Measurements from ENCODE around the gene EPHB4. TPM values are rescaled to one million over a fixed set of nuclear protein-coding genes. Genes with fewer than 3 reads are reported as not detected.
"Not testable (repeated sequence)": the region's sequence is repeated elsewhere in the genome, so short reads cannot be mapped to it uniquely, and the experiment has no call there.

Gene EPHB4
- total RNA-seq, 1 donor from 2014 or later: 272 TPM

- DNase-seq (ENCODE audit: low read depth in 2 of 2): no peak
These were observed 4.8 kb downstream of the EPHB4 start for GRCh38 chr7:100822236-100823139.

- no peak for DNase-seq (ENCODE audit: low read depth in 2 of 2)
These were observed 7.7 kb downstream of the EPHB4 start for GRCh38 chr7:100819586-100819985.

- no peak for DNase-seq (ENCODE audit: low read depth in 2 of 2)
These were observed 8.5 kb downstream of the EPHB4 start for GRCh38 chr7:100818825-100819224.

- DNase-seq (ENCODE audit: low read depth in 2 of 2): no peak
These were observed 9.0 kb downstream of the EPHB4 start for GRCh38 chr7:100818366-100818765.

DNA sequence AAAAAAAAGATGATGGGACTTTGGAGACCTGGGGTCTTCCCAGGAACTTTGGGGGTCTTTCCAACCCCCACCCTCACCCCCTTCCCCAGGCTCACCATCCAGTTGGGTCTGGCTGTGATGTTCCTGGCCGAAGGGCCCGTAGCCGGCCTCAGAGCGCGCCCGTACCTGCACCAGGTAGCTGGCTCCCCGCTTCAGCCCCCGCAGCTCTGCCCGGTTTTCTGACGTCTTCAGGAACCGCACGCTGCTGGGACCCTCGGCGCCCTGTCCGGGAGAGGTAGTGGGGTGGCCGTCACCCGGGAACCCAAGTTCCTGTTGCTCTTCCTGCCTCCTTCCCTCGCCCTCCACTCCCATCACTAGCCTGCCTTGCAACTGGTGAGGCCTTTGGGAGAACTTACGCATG, 10.2 kb downstream of the EPHB4 start:
- DNase-seq (ENCODE audit: low read depth in 2 of 2): no peak

GRCh38 chr7:100816515-100816914, 10.8 kb downstream of the EPHB4 start:
- DNase-seq (ENCODE audit: low read depth in 2 of 2): not testable (repeated sequence)

GRCh38 chr7:100812729-100813128, 14.6 kb downstream of the EPHB4 start:
- DNase-seq (ENCODE audit: low read depth in 2 of 2): no peak

- DNase-seq (ENCODE audit: low read depth in 2 of 2): no peak
These were observed 15.8 kb downstream of the EPHB4 start for GRCh38 chr7:100811480-100811879.

GRCh38 chr7:100808354-100808875, 18.9 kb downstream of the EPHB4 start:
- DNase-seq (ENCODE audit: low read depth in 2 of 2): no peak

DNA sequence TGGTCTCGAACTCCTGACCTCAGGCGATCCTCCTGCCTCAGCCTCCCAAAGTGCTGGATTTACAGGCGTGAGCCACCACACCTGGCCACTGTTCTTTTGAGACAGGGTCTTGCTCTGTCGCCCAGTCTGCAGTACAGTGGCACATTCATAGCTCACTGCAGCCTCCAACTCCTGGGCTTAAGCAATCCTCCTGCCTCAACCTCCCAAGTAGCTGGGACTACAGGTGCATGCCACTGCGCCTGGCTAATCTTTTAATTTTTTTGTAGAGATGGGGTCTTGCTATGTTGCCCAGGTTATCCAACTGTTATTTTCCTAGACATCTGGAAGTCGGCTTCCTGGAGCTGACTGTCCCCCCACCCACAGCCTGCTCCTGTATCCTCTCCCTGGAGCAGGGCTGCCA, 20.4 kb downstream of the EPHB4 start:
- DNase-seq (ENCODE audit: low read depth in 2 of 2): not testable (repeated sequence)

- DNase-seq (ENCODE audit: low read depth in 2 of 2): peak in 1 of 2 donors; percentile 51
These were observed 21.0 kb downstream of the EPHB4 start for GRCh38 chr7:100806276-100806675.

GRCh38 chr7:100804681-100805431, 22.5 kb downstream of the EPHB4 start:
- DNase-seq (ENCODE audit: low read depth in 2 of 2): no peak

GRCh38 chr7:100803398-100804161, 23.7 kb downstream of the EPHB4 start:
- DNase-seq (ENCODE audit: low read depth in 2 of 2): peak in 1 of 2 donors; percentile 44

GRCh38 chr7:100802951-100803350, 24.4 kb downstream of the EPHB4 start:
- DNase-seq (ENCODE audit: low read depth in 2 of 2): no peak

GRCh38 chr7:100801833-100802568, 25.3 kb downstream of the EPHB4 start:
- DNase-seq (ENCODE audit: low read depth in 2 of 2): peak in 1 of 2 donors; percentile 31

DNA sequence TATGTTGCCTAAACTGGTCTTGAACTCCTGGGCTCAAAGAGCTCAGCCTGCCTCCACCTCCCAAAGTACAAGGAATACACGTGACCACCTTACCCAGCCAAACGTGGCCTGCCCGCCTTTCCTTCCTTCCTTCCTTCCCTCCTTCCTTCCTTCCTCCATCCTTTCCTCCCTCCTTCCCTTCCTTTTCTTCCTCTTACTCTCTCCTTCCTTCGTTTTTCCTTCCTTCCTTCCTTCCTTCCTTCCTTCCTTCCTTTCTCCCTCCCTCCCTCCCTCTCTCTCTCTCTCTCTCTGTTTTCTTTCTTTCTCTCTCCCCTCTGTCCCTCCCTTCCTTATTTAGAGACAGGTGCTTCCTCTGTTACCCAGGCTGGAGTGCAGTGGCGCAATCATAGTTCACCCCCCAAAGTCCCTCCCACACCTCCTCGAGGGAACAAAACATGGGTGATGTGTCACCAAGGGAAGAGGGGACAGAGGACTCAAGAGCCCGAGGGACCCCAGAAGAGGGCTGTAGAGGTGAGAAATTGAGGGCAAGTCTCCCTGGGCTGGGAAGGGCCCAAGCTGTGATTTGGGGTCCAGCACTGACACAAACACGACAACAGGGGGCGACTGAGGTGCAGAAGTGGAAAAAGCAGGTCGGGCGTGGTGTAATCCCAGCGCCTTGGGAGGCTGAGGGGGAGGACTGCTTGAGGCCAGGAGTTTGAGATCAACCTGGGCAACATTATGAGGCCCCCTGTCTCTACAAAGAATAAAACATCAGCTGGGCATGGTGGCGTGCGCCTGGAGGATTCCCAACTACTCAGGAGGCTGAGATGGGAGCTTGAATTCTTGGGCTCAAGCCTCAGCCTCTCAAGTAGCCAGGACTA, 28.1 kb downstream of the EPHB4 start:
- DNase-seq (ENCODE audit: low read depth in 2 of 2): peak in 1 of 2 donors; percentile 68

DNA sequence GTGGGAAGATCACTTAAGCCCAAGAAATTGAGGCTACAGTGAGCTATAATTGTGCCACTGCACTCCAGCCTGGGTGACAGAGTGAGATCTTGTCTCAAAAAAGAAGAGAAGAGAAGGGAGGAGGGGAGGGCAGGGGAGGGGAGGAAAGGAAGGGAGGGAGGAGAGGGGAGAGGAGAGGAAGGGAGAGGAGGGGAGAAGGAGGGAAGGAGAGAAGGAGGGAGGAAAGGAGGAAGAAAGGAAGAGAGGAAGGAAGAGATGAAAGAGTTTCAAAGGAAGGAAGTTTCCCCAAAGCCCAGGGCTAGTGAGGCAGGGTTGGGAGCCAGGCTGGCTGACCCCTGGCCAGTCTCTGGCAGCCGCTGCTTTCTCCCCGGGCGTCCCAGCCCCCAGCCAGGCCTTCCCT, 32.6 kb downstream of the EPHB4 start:
- no peak for DNase-seq (ENCODE audit: low read depth in 2 of 2)

DNA sequence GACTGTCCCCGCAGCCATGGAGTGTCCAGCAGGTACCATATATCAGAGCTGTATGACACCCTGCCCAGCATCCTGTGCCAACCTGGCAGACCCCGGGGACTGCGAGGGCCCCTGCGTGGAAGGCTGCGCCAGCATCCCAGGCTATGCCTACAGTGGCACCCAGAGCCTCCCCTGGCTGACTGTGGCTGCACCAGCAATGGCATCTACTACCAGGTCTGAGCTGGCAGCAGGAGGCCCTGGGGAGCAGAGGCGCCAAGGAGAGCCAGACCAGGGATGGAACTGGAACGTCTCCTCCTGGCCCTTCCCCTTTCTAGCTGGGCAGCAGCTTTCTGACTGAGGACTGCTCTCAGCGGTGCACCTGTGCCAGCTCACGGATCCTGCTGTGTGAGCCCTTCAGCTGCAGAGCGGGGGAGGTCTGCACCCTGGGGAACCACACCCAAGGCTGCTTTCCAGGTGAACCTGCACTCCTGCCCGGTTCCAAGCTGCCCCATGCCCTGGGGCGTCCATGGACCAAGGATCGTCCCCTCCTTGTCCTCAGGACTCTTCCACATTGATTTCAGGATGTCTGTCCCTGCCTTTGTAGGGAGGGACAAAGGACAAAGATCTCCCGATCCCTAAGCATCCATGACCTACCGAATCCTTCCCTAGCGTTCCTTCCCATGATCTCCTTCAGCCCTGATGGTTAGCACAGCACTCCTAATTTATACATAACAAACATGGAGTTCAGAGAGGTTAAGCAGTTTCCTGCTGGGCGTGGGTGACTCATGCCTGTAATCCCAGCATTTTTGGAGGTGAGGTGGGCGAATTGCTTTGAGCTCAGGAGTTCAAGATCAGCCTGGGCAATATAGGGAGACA, 33.3 kb downstream of the EPHB4 start:
- DNase-seq (ENCODE audit: low read depth in 2 of 2): peak in 1 of 2 donors; percentile 35

All from dermis microvascular lymphatic vessel endothelial cell (primary cell).